HepG2 (cell line): ENCODE data around the gene SRRM2. TPM values are rescaled to one million over a fixed set of nuclear protein-coding genes. Genes with fewer than 3 reads are reported as not detected.

Source experiments
- ATAC-seq: fragments of 200-7000 bp; cut with Tn5 transposase; 3 replicates; pipeline ENCODE4 v1.9.1; 2020; ENCODE audit warnings: mild to moderate bottlenecking, moderate library complexity
- BruUV-seq: library from RNA; stranded (reverse); fragments of 400-500 nt; replicated peaks from 2 replicates; lab custom pipeline; 2021; lab: Mats Ljungman, UMichigan
- CTCF ChIA-PET: fragments of 300-600 bp; formaldehyde crosslinking; extraction: SDS; loops from one replicate; lab custom pipeline; 2021; ENCODE audit warnings: low total read pairs, inconsistent platforms, low intra/inter-chr PET ratio; lab: Yijun Ruan, JAX
- POLR2A ChIA-PET: fragments of 350-600 bp; sonication (Branson Sonifier 250); formaldehyde crosslinking; loops from one replicate; lab custom pipeline; 2020; ENCODE audit warnings: antibody characterized with exemption, inconsistent platforms; lab: Yijun Ruan, JAX
- DNase-seq: peaks from one replicate; pipeline ENCODE4 v3.0.0-alpha.2; 2015; ENCODE audit warnings: low spot score
- FAIRE-seq: peaks from 3 replicates; lab custom pipeline; 2011; peaks lifted over from hg19 to GRCh38; lab: Jason Lieb, UNC
- H2AFZ ChIP-seq: one replicate; pipeline ENCODE4 v1.6.1; 2011; ENCODE audit warnings: low read length, inconsistent platforms
- H3K27ac ChIP-seq: fragments of 300-600 bp; 3 replicates; pipeline ENCODE4 v1.8.0; 2011; ENCODE audit warnings: mixed run types, mild to moderate bottlenecking, mixed read lengths, low read length, inconsistent platforms; ENCODE audit not compliant: insufficient read depth; ENCODE audit errors: extremely low read length
- H3K27me3 ChIP-seq, 2 experiments: fragments of 200-600 bp in 1 of 2; 2 replicates in 1 of 2; 3 replicates in 1 of 2; pipeline versions ENCODE4 v1.6.0 to v1.8.0; 2011; ENCODE audit warnings: low read length in 2 of 2, mild to moderate bottlenecking in 2 of 2, moderate library complexity in 2 of 2, inconsistent platforms in 1 of 2; ENCODE audit not compliant: insufficient read depth in 2 of 2, control insufficient read depth in 1 of 2
- H3K36me3 ChIP-seq, 2 experiments: fragments of 200-600 bp in 1 of 2; replicated peaks in 1 of 2; 2 replicates in 1 of 2; 3 replicates in 1 of 2; pipeline versions ENCODE4 v1.5.1 to v1.8.0; 2011; ENCODE audit warnings: low read length in 2 of 2, inconsistent platforms in 1 of 2; ENCODE audit not compliant: insufficient read depth in 2 of 2, control insufficient read depth in 1 of 2
- H3K4me1 ChIP-seq: 2 replicates; pipeline ENCODE4 v1.5.1; 2012; ENCODE audit warnings: low read length, inconsistent platforms; ENCODE audit not compliant: insufficient read depth
- H3K4me2 ChIP-seq: 2 replicates; pipeline ENCODE4 v1.6.0; 2011; ENCODE audit warnings: low read depth, low read length, inconsistent platforms
- H3K4me3 ChIP-seq, 3 experiments: fragments of 200-600 bp in 1 of 3; sonication (generic), shearing (Covaris generic) in 1 of 3; replicated peaks in 1 of 3; 2 replicates each; pipeline ENCODE4 v1.5.1; 2011 to 2016; ENCODE audit warnings: low read length in 3 of 3, inconsistent platforms in 2 of 3, low read depth in 2 of 3, mild to moderate bottlenecking in 2 of 3, control low read depth in 1 of 3, mixed read lengths in 1 of 3; ENCODE audit not compliant: insufficient read depth in 1 of 3
- H3K79me2 ChIP-seq: one replicate; pipeline ENCODE4 v1.6.1; 2011; ENCODE audit warnings: low read length, inconsistent platforms; ENCODE audit not compliant: insufficient read depth
- H3K9ac ChIP-seq: 2 replicates; pipeline ENCODE4 v1.6.0; 2011; ENCODE audit warnings: mild to moderate bottlenecking, low read depth, low read length, inconsistent platforms; ENCODE audit not compliant: insufficient read depth
- H3K9me3 ChIP-seq: 2 replicates; pipeline ENCODE4 v1.5.1; 2012; ENCODE audit warnings: mild to moderate bottlenecking, low read length
- H4K20me1 ChIP-seq: 2 replicates; pipeline ENCODE4 v1.6.0; 2011; ENCODE audit warnings: inconsistent platforms, mild to moderate bottlenecking, low read length, moderate library complexity; ENCODE audit not compliant: insufficient read depth
- AGO1 ChIP-seq: fragments of 200-400 bp; formaldehyde crosslinking; IDR thresholded peaks from 2 replicates; pipeline ENCODE4 v1.6.1; 2017; ENCODE audit warnings: mild to moderate bottlenecking, low read depth, low read length, moderate library complexity; ENCODE audit not compliant: poor library complexity, severe bottlenecking
- ATF7-NPFF ChIP-seq: sonication (generic); formaldehyde crosslinking; IDR thresholded peaks from 2 replicates; pipeline ENCODE4 v1.8.1; 2023; ENCODE audit warnings: mild to moderate bottlenecking, low read depth, missing genetic modification reagents, moderate library complexity
- CC2D1A ChIP-seq: sonication (generic); formaldehyde crosslinking; IDR thresholded peaks from 2 replicates; pipeline ENCODE4 v1.8.1; 2023; ENCODE audit warnings: mild to moderate bottlenecking, missing genetic modification reagents
- E2F1 ChIP-seq: sonication (generic); formaldehyde crosslinking; IDR thresholded peaks from 2 replicates; pipeline ENCODE4 v1.5.0; 2020; ENCODE audit warnings: missing genetic modification reagents
- ESRRA ChIP-seq: sonication (generic); formaldehyde crosslinking; IDR thresholded peaks from 2 replicates; pipeline ENCODE4 v1.5.1; 2020; ENCODE audit warnings: mild to moderate bottlenecking, low read depth, missing genetic modification reagents
- FOSL1 ChIP-seq: sonication (generic); formaldehyde crosslinking; IDR thresholded peaks from 2 replicates; pipeline ENCODE4 v1.9.0; 2021; ENCODE audit warnings: missing genetic modification reagents, borderline replicate concordance
- MED8 ChIP-seq: sonication (generic); formaldehyde crosslinking; IDR thresholded peaks from 2 replicates; pipeline ENCODE4 v1.8.1; 2023; ENCODE audit warnings: mild to moderate bottlenecking, missing genetic modification reagents; ENCODE audit not compliant: insufficient replicate concordance
- ZBTB34 ChIP-seq: sonication (generic); formaldehyde crosslinking; IDR thresholded peaks from 2 replicates; pipeline ENCODE4 v1.8.0; 2022; ENCODE audit warnings: mild to moderate bottlenecking, missing genetic modification reagents
- ZNF205 ChIP-seq: IDR thresholded peaks from 2 replicates; pipeline ENCODE4 v1.6.1; 2018; ENCODE audit warnings: missing biosample characterization, missing genetic modification reagents
- ZNF296 ChIP-seq: sonication (generic); formaldehyde crosslinking; conservative IDR thresholded peaks from 2 replicates; pipeline ENCODE4 v1.5.0; 2020; ENCODE audit warnings: mild to moderate bottlenecking, missing genetic modification reagents
- ZNF354B ChIP-seq: sonication (generic); formaldehyde crosslinking; IDR thresholded peaks from 2 replicates; pipeline ENCODE4 v1.8.0; 2022; ENCODE audit warnings: mild to moderate bottlenecking, missing genetic modification reagents
- ZNF414 ChIP-seq: sonication (generic); formaldehyde crosslinking; IDR thresholded peaks from 2 replicates; pipeline ENCODE4 v1.5.0; 2020; ENCODE audit warnings: missing genetic modification reagents
- ZNF574 ChIP-seq: sonication (generic); formaldehyde crosslinking; IDR thresholded peaks from 2 replicates; pipeline ENCODE4 v1.4.0; 2020; ENCODE audit warnings: missing genetic modification reagents
- ZNF784 ChIP-seq: sonication (generic); formaldehyde crosslinking; IDR thresholded peaks from 2 replicates; pipeline ENCODE4 v1.5.1; 2020; ENCODE audit warnings: missing genetic modification reagents, mild to moderate bottlenecking, borderline replicate concordance
- ZNF879 ChIP-seq: sonication (generic); formaldehyde crosslinking; IDR thresholded peaks from 2 replicates; pipeline ENCODE4 v1.8.1; 2023; ENCODE audit warnings: missing genetic modification reagents
- WGBS: methylation state at CpG from one replicate; pipeline ENCODE4 v1.1.6; 2017; ENCODE audit warnings: low lambda C conversion rate; 5-methylcytosine and 5-hydroxymethylcytosine counted together
- in situ Hi-C: cut with HindIII; loops from 2 replicates; pipeline ENCODE4 v1.10.0; 2017; ENCODE audit warnings: low pct_unique_long_range_greater_than_20kb; ENCODE audit not compliant: extremely low pct_ligation_motif_present
- intact Hi-C: fragments of 100-400 bp; cut with micrococcal nuclease; formaldehyde crosslinking; loops from one replicate; pipeline ENCODE4 v1.10.0; 2022; ENCODE audit not compliant: unreplicated experiment
- polyA plus RNA-seq, 8 experiments: library from polyadenylated mRNA; depleted of rRNA in 3 of 8; stranded (reverse) in 7 of 8; unstranded in 1 of 8; fragments of >200 nt; fragmentation: Illumina TruSeq in 4 of 8; extraction: Trizol in 4 of 8; gene quantifications; 2 replicates each; pipeline versions ENCODE4 v1.2.1 to v1.2.3, GENCODE V29; 2011 to 2016; ENCODE audit warnings: low read depth in 4 of 8, missing spikeins in 1 of 8, mixed read lengths in 1 of 8; ENCODE audit not compliant: insufficient read depth in 1 of 8
- total RNA-seq, 5 experiments: library from RNA; depleted of rRNA; stranded (reverse); fragments of >200 nt; fragmentation: Illumina TruSeq; extraction: Trizol; gene quantifications; 2 replicates each; pipeline ENCODE4 v1.2.3, GENCODE V29; 2016; ENCODE audit warnings: low read depth in 1 of 5

SRRM2 gene
- total and polyA plus RNA-seq, 2 of the 13 experiments (the other 11 are each of a cell fraction or from before 2014, with no cell fraction given): 50.4 to 112 TPM

- TF ChIP-seq ATF7-NPFF (CRISPR knock-in tag) (no peak), FOSL1 (CRISPR knock-in tag) (no peak), E2F1 (CRISPR knock-in tag) (no peak)
Observed at GRCh38 chr16:2748757-2749455, 3.5 kb upstream of the SRRM2 start (continued).

GRCh38 chr16:2749476-2749875, 3.0 kb upstream of the SRRM2 start:
- Histone ChIP-seq H3K79me2 (peaks cover 29% of the 10 kb centered on the region), H3K4me3 (no peak overlapping the region), H4K20me1 (peaks cover 14% of the 10 kb centered on the region), H2AFZ (no peak overlapping the region), H3K9ac (no peak overlapping the region), H3K27me3 (no peaks in the 10 kb centered on the region; a peak in 1 of 5 replicates), H3K4me2 (no peak overlapping the region), H3K27ac (no peak overlapping the region), H3K4me1 (peaks cover 16% of the 10 kb centered on the region), H3K9me3 (no peaks in the 10 kb centered on the region), H3K36me3 (peaks cover 2 to 4% of the 10 kb centered on the region in 2 experiments; a peak in 2 of 5 replicates)
- intact Hi-C loops: no loop called here
- in situ Hi-C loops: no loop called here
- ChIA-PET CTCF (no interaction called here), POLR2A (no interaction called here)
- FAIRE-seq: no peak
- ATAC-seq: no peak
- DNase-seq: no peak
- WGBS: 91% methylated on average over 5 of the region's 5 CpGs
- no TSS peak for BruUV-seq
- TF ChIP-seq ZNF296 (CRISPR knock-in tag): no peak
- TF ChIP-seq ZNF879 (CRISPR knock-in tag): no peak
- TF ChIP-seq ESRRA (CRISPR knock-in tag): no peak
- TF ChIP-seq CC2D1A (CRISPR knock-in tag): no peak
- TF ChIP-seq AGO1: no peak
- no peak for TF ChIP-seq ZNF574 (CRISPR knock-in tag)
- no peak for TF ChIP-seq MED8
- no peak for TF ChIP-seq ZNF205 (CRISPR knock-in tag)
- TF ChIP-seq ZNF784 (CRISPR knock-in tag): no peak
- TF ChIP-seq ZNF354B: no peak
- TF ChIP-seq ZBTB34 (CRISPR knock-in tag): no peak
- TF ChIP-seq ZNF414: no peak
